T-helper 1 cell treated with Interleukin-12 subunit alpha and Interleukin-12 subunit beta and Interleukin-4 antibody, amounts not matched to agents 30 μg/mL and 1 μg/mL, for 36 hours (primary cell): ENCODE measurements around the gene CLDN24.

Experiments
- H3K27ac Mint-ChIP-seq: one replicate; pipeline ENCODE4 v1.8.0; 2021; ENCODE audit warnings: mild to moderate bottlenecking, mixed read lengths
- H3K27me3 Mint-ChIP-seq: one replicate; pipeline ENCODE4 v1.8.0; 2021; ENCODE audit warnings: low read depth, mixed read lengths
- H3K36me3 Mint-ChIP-seq: one replicate; pipeline ENCODE4 v1.8.0; 2021; ENCODE audit warnings: low read depth, mixed read lengths
- H3K4me1 Mint-ChIP-seq: one replicate; pipeline ENCODE4 v1.8.0; 2021; ENCODE audit warnings: low read depth, mixed read lengths
- H3K4me3 Mint-ChIP-seq: one replicate; pipeline ENCODE4 v1.8.0; 2021; ENCODE audit warnings: mild to moderate bottlenecking, moderate library complexity, mixed read lengths
- H3K9me3 Mint-ChIP-seq: one replicate; pipeline ENCODE4 v1.8.0; 2021; ENCODE audit warnings: mixed read lengths

The CLDN24 gene

DNA sequence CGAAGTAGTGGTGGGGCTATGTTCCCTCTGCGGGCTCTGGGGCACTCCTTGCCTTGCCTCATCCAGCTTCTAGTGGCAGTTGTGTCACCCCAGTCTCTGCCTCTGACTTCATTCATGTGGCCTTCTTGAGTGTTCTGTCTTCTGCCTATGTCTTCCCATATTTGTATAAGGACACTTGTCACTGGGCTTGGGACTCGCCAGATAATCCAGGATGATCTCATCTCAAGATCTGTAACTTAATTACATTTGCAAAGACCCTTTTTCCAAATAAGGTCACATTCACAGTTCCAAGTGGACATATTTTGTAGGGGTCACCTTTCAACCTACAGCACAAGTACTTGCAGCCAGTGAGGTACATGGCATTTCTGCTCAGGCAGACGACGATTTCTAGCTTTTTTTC is 30.3 kb upstream of the CLDN24 start:
- H3K4me3 Mint-ChIP-seq: no peak overlapping the region
- H3K27ac Mint-ChIP-seq: no peak overlapping the region

DNA sequence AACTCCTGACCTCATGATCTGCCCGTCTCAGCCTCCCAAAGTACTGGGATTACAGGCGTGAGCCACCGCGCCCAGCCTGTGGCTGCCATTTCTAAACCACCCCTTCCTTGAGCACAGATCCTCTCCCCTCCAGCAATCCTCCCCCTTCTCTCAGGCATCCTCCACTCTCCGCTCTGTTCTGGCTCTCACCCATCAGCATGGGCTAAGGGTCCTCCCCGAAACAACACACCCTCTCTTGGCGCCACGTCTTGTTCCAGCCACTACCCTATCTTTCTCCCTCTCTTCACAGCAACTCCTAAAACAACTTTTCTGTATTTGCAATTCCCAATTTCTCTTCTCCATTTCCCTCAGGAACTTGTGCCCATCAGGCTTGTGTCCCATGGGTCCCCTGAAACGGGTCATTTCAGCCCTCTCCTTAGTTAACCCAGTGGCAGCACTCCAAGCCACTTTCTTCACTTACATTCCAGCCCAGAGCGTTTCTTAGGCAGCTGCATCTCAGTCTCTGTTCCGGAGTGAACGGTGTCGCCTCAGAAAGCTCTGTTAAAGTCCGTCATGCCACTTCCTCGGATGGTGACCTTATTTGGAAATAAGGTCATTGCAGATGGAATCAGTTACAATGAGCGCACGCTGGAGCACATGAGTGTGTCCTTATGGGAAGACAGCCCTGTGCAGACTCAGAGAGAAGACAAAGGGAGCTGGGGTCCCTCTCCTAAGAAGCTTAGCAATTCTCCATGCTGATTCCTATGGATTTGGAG is 28.3 kb upstream of the CLDN24 start:
- Mint-ChIP-seq H3K4me1 (peaks cover 3% of the 10 kb centered on the region), H3K27ac (no peak overlapping the region), H3K27me3 (no peaks in the 10 kb centered on the region), H3K9me3 (peaks cover 4% of the 10 kb centered on the region), H3K4me3 (no peak overlapping the region), H3K36me3 (no peaks in the 10 kb centered on the region)

More for the DNA sequence above, 30.3 kb upstream of the CLDN24 start:
- no peaks in the 10 kb centered on the region for H3K36me3 Mint-ChIP-seq
- peaks cover 4% of the 10 kb centered on the region for H3K9me3 Mint-ChIP-seq
- H3K4me1 Mint-ChIP-seq: peaks cover 3% of the 10 kb centered on the region
- H3K27me3 Mint-ChIP-seq: no peaks in the 10 kb centered on the region

DNA sequence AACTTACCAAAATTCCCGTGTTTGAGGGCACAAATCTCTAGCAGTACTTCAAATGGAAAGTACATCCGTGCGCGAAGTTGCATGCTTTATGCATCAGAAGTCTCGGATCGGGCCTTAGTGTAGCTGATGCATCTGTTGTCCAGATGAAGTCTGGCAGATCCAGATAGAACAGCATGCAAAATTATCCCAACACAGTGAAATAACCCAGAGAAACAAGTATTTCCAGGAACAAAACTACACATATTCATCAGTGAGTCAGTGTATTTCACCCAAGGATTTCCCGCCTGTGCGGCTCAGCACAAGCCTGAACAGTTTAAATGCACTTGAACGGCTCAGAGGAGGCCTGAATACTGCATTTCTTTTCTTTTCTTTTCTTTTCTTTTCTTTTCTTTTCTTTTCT is 27.4 kb upstream of the CLDN24 start:
- Mint-ChIP-seq H3K27ac (no peak overlapping the region), H3K27me3 (no peaks in the 10 kb centered on the region), H3K9me3 (peaks cover 4% of the 10 kb centered on the region), H3K36me3 (no peaks in the 10 kb centered on the region), H3K4me1 (peaks cover 3% of the 10 kb centered on the region), H3K4me3 (no peak overlapping the region)

DNA sequence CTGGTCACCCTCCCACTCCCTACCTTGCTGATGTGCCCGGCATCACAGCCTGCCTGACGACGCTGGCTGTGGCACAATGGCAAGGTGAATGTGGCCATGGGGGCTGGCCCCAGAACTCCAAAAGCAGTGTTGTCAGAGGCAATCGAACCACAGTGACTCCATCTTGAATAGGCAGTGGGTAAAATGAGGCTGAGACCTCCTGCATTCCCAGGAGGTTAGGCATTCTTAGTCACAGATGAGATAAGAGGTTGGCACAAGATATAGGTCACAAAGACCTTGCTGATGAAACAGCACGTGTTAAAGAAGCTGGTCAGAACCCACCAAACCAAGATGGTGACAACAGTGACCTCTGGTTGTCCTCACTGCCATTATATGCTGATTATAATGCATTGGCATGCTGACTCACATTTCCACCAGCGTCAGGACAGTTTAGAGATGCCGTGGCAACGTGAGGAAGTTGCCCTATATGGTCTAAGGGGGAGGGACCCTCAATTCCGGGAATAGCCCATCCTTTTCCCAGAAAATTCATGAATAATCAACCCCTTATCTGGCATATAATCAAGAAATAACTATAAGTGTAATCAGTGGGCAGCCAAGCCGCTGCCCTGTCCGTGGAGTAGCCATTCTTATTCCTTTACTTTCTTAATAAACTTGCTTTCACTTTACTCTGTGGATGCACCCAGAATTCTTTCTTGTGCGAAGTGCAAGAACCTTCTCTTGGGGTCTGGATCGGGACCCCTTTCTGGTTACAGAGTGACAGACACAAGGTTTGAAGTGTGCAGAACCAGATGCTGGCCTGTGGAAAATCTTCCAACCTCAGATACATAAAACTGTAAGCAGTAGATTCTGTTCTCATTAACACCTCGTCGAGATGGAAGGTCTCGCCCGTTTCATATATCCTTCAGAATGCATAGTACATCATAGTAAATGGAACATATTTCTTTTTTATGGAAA is 26.8 kb upstream of the CLDN24 start:
- Mint-ChIP-seq H3K27ac (no peak overlapping the region), H3K27me3 (peaks cover 2% of the 10 kb centered on the region), H3K36me3 (no peaks in the 10 kb centered on the region), H3K4me3 (no peak overlapping the region), H3K9me3 (peaks cover 4% of the 10 kb centered on the region), H3K4me1 (peaks cover 3% of the 10 kb centered on the region)

DNA sequence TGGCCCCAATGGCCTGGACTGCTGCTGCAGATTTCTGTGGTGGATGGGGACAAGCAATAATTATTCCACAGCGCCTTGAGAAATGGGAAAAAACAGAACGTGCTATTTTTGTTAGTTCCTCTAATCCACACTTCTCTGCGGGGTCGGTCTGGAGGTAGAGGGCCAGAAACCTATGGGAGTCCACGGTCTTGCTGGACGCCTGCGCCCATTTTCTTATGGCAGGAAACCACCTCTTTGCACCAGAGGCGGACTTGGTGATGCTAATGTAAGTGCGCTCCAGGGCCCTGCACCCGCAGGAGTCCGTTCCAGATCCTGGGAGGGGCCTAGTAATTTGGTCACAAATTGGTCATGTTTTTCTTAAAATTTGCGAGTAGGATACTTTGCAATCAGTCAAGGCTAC is 25.9 kb upstream of the CLDN24 start:
- H3K36me3 Mint-ChIP-seq: no peaks in the 10 kb centered on the region
- peaks cover 3% of the 10 kb centered on the region for H3K4me1 Mint-ChIP-seq
- peaks cover 4% of the 10 kb centered on the region for H3K9me3 Mint-ChIP-seq
- H3K27ac Mint-ChIP-seq: no peak overlapping the region
- H3K27me3 Mint-ChIP-seq: peaks cover 3% of the 10 kb centered on the region
- no peak overlapping the region for H3K4me3 Mint-ChIP-seq

DNA sequence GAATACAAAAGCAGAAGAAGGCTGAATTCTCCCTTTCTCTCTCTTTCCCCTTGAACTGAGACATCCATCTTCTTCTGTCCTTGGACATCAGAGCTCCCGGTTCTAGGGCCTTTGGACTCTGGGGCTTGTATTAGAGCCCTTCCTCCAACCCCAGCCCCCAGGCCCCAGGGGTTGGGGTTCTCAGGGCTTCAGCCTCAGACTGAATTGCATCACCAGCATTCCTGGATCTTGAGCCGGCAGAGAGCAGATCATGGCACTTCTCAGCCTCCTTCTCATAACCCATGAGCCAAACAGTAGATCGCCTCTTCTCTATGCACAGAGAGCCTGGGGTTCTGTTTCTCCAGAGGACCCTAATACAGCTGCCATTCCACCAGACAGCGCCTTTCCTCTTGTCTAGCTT is 25.3 kb upstream of the CLDN24 start:
- no peak overlapping the region for H3K27ac Mint-ChIP-seq
- H3K4me1 Mint-ChIP-seq: peaks cover 3% of the 10 kb centered on the region
- peaks cover 4% of the 10 kb centered on the region for H3K9me3 Mint-ChIP-seq
- no peak overlapping the region for H3K4me3 Mint-ChIP-seq
- H3K36me3 Mint-ChIP-seq: no peaks in the 10 kb centered on the region
- peaks cover 3% of the 10 kb centered on the region for H3K27me3 Mint-ChIP-seq

DNA sequence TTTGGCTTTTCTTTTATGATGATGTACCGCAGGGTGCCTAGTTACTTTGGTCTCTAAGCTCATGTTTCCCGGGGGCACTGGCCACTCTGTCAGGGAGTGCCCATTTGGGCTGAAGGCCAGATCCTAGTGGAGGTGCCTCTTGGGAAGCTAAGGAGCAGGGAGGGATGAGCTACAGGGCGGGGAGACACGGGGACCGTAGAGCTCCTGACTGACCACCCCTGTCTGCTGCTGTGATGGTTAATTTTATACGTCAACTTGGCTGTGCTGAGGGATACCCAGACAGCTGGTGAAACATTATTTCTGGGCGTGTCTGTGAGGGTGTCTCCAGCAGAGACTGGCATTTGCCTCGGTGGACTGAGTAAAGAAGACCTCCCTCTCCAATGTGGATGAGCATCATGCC is 24.9 kb upstream of the CLDN24 start:
- no peaks in the 10 kb centered on the region for H3K36me3 Mint-ChIP-seq
- no peak overlapping the region for H3K27ac Mint-ChIP-seq
- peaks cover 3% of the 10 kb centered on the region for H3K27me3 Mint-ChIP-seq
- peaks cover 3% of the 10 kb centered on the region for H3K4me1 Mint-ChIP-seq
- H3K9me3 Mint-ChIP-seq: peaks cover 4% of the 10 kb centered on the region
- no peak overlapping the region for H3K4me3 Mint-ChIP-seq

DNA sequence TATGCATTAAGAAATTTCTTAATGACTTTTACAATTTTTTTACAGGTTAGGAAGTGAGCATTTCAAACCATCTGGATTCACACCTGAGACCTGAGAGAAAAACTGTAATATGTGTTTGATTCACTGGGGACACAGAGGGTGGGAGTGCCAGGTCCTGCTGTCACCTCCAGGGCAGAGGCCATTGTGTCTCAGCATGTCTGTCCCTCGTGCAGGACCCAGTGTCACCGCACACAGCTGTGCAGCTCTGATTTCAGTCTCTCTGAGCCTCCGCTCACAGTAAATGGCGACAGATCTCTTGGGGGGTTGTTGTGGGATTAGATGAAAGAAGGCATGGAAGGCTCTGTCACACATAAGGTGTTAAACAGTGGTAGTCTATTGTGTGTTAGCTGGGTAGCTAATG is 23.0 kb upstream of the CLDN24 start:
- Mint-ChIP-seq H3K4me1 (peaks cover under 1% of the 10 kb centered on the region), H3K36me3 (no peaks in the 10 kb centered on the region), H3K9me3 (no peaks in the 10 kb centered on the region), H3K4me3 (no peak overlapping the region), H3K27ac (no peak overlapping the region), H3K27me3 (peaks cover 7% of the 10 kb centered on the region)

DNA sequence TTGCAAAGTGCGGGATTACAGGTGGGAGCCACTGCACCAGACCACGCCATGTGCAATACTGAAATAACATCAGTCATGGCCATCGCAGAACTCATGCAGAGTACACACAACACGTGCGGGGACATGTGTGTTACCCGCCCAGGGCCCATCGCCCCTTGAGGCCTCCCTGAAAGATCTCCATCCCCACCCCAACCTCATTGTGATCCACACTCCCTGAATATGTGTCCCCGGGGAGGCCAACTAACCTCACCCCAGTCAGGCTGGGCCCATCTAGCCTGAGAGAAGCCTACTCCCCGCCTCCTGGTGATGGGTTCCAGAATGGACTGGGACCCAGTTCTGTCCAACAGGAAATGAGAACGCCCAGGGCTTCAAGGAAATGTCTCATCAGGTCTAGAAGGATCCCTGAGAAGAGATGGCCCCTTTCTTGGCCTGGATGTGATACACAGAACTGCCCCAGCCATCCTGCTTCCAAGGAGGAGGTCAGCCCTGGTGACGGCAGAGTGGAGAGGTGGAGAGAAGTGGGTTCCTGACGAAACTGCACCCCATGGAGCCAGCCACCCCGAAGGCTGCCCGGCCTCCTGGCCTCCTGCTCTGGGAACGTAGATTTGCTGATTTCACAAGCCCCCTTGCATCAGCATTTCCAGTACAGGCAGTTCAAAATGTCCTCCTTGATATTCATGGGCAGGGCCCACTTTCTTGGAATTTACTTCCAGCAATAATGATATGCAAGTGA is 22.5 kb upstream of the CLDN24 start:
- Mint-ChIP-seq H3K27me3 (peaks cover 7% of the 10 kb centered on the region), H3K27ac (no peak overlapping the region), H3K36me3 (no peaks in the 10 kb centered on the region), H3K9me3 (no peaks in the 10 kb centered on the region), H3K4me1 (no peaks in the 10 kb centered on the region), H3K4me3 (no peak overlapping the region)

DNA sequence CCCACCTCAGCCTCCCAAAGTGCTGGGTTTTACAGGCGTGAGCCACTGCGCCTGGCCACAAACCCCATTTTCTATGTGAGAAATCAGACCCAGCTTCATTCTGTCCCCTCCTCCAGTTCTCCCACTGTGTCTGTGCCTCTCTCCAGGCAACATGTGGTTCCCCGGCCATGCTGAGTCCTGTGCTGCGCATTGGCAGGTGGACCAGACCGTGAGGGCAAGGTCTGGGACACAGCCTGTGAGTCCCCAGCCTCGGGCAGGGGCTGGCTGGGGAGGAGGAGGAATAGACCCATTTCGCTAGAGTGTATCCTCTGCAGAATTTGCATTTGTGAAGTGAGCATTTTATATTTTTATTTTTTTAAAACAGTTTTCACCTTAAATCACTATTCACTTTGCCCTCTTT is 21.5 kb upstream of the CLDN24 start:
- Mint-ChIP-seq H3K36me3 (no peaks in the 10 kb centered on the region), H3K27ac (no peak overlapping the region), H3K4me3 (no peak overlapping the region), H3K27me3 (peaks cover 7% of the 10 kb centered on the region), H3K9me3 (no peaks in the 10 kb centered on the region), H3K4me1 (no peaks in the 10 kb centered on the region)

DNA sequence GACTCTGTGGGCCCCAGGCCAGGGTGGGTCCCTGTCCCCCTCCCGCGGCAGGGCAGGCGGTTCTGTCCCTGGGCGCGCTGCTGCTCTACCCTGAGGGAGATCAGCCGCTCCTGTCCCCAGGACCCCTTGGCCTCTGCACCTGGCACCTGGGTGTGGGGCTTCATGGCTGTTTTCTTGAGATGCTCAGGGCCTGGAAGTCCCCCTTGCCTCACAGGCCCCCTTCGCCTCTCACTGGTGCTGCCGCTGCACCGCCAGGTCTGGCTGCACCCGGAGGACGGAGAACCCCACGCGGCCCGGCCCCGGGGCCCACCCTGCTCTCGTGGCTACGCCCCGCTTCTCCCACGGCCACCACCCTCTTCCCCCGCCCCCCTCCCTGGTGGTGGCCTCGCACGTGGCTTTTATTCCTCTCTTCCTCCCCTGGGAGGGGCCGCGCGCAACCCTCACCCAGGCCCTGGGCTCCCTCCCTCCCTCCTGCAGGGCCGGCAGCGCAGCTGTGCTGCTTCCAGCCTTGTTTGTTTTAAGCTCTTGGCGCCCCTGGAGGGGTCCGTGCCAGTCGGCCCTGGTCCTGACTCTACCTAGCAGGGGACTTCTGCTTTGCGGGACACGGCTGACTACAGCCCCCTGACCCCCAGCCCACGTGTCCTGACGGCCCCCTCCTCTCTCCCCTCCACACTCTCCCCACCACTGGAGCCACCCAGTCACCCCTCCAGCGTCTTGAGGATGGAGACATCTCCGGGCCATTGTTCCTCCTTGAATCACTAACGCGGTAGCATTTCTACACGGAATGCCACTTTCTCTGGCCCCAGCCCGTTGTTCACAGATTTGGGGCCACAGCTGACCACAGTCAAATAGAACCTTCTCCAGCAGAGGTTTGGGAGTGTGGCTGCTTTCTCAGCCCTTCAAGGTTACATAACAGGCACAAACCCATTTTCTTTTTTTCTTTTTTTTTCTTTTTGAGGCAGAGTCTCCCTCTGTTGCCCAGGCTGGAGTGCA is 20.6 kb upstream of the CLDN24 start:
- H3K36me3 Mint-ChIP-seq: no peaks in the 10 kb centered on the region
- H3K27me3 Mint-ChIP-seq: peaks cover 7% of the 10 kb centered on the region
- no peaks in the 10 kb centered on the region for H3K4me1 Mint-ChIP-seq
- H3K27ac Mint-ChIP-seq: no peak overlapping the region
- no peak overlapping the region for H3K4me3 Mint-ChIP-seq
- no peaks in the 10 kb centered on the region for H3K9me3 Mint-ChIP-seq

DNA sequence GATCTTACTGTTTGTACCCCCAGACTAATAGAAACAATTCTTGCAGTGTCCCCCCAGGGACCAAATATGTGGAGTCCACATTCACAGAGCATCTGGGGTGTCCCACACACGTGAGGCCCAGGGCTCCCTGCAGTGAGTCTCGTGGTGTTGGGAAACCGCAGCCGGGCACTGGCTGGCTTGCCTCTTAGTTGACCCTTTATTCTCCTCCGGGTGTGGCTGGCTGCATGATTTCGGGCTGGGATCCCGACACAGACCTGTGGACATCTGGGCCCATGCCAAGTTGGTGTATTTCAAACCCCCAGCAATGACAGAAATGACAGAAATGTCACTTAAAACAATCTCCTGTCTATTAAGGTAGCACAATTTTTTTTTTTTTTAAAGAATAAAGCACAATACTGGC is 15.6 kb upstream of the CLDN24 start:
- Mint-ChIP-seq H3K4me3 (no peak overlapping the region), H3K9me3 (no peaks in the 10 kb centered on the region), H3K4me1 (peaks cover 4% of the 10 kb centered on the region), H3K36me3 (no peaks in the 10 kb centered on the region), H3K27me3 (peaks cover 4% of the 10 kb centered on the region), H3K27ac (no peak overlapping the region)

DNA sequence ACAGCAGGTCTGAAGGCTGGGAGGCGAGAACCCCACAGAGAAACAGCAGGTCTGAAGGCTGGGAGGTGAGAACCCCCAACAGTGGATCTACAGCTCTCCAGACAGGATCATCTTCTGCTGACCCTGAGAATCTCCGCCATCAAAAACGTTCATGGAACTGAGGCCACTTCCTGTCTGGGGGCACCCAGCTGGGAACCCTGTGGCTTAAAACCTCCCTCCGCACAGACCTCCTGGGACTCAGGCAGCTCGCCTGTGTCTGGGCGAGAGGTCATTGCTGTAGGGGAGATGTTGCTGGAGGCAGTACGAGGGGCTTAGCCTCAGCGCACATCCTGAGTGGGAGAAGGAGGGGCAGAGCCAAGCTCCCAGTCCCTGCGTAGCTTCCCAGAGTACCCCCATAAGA is 15.1 kb upstream of the CLDN24 start:
- no peaks in the 10 kb centered on the region for H3K9me3 Mint-ChIP-seq
- H3K27ac Mint-ChIP-seq: no peak overlapping the region
- H3K27me3 Mint-ChIP-seq: peaks cover 4% of the 10 kb centered on the region
- no peak overlapping the region for H3K4me3 Mint-ChIP-seq
- peaks cover 4% of the 10 kb centered on the region for H3K4me1 Mint-ChIP-seq
- H3K36me3 Mint-ChIP-seq: no peaks in the 10 kb centered on the region
